Ascending aorta (tissue), 2 donors: ENCODE measurements around the gene C10orf67. TPM values are rescaled to one million over a fixed set of nuclear protein-coding genes. Genes with fewer than 3 reads are reported as not detected.
"Not testable (repeated sequence)": the region's sequence is repeated elsewhere in the genome, so short reads cannot be mapped to it uniquely, and the experiment has no call there.

Experiments used
- DNase-seq, 2 donors: peaks; one replicate each; pipeline ENCODE4 v3.0.0-alpha.2; 2019; ENCODE audit warnings: low spot score in 2 of 2
- H3K27ac ChIP-seq, 2 donors: fragments of 200-600 bp; sonication (generic); one replicate each; pipeline ENCODE4 v1.5.1; 2016 to 2017; ENCODE audit warnings: mild to moderate bottlenecking in 1 of 2
- H3K27me3 ChIP-seq: fragments of 200-600 bp; sonication (generic); one replicate; pipeline ENCODE4 v1.5.1; 2017
- H3K36me3 ChIP-seq, 2 donors: fragments of 200-600 bp; sonication (generic); one replicate each; pipeline ENCODE4 v1.5.1; 2016
- H3K4me1 ChIP-seq, 2 donors: fragments of 200-600 bp; sonication (generic); one replicate each; pipeline ENCODE4 v1.5.1; 2016 to 2017; ENCODE audit warnings: mild to moderate bottlenecking in 1 of 2
- H3K4me3 ChIP-seq, 2 donors: fragments of 200-600 bp; sonication (generic); one replicate each; pipeline ENCODE4 v1.5.1; 2016 to 2017; ENCODE audit warnings: mild to moderate bottlenecking in 1 of 2
- H3K9me3 ChIP-seq, 2 donors: fragments of 200-600 bp; sonication (generic); one replicate each; pipeline ENCODE4 v1.5.1; 2016
- intact Hi-C: fragments of 100-400 bp; cut with DNase I; formaldehyde crosslinking; loops from one replicate; pipeline ENCODE4 v1.15.1; 2023
- total RNA-seq: library from RNA; depleted of rRNA; stranded (reverse); fragments of >200 nt; gene quantifications from one replicate; pipeline ENCODE4 v1.1.0, GENCODE V29; 2016
- TF ChIP-seq, protein P1 (sequence below), 3 experiments: fragments of 200-600 bp in 2 of 3; fragments of 450-650 bp in 1 of 3; sonication (generic) in 2 of 3; IDR thresholded peaks; one replicate each; pipeline ENCODE4 v1.5.1; 2016 to 2019; ENCODE audit warnings: antibody characterized with exemption in 3 of 3, mild to moderate bottlenecking in 1 of 3, moderate library complexity in 1 of 3

Gene C10orf67
- total RNA-seq, 1 donor from 2014 or later = not detected

DNA sequence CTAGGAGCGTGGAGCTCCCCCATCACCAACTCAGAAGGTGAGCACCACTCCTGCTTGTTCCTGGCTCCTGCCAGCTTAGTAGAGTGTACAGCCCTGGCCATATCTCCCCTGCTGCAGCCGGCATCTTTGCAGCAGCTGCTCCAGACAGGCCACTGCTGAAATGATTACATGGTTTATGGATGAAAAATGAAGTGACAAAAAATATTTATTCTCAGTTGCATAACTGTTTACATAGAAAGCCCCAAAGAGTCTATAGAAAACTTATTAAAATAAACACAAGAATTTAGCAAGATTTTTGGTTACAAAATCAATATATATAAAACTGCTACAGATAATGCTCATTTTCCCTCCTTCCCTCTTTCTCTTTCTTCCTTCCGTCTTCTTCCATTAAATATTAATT is 27.2 kb downstream of the C10orf67 start:
- no peak overlapping the region for H3K27ac ChIP-seq
- no peaks in the 10 kb centered on the region for H3K27me3 ChIP-seq
- no peaks in the 10 kb centered on the region for H3K36me3 ChIP-seq
- no peak for DNase-seq
- no peaks in the 10 kb centered on the region for H3K9me3 ChIP-seq
- H3K4me1 ChIP-seq = no peaks in the 10 kb centered on the region
- intact Hi-C loops = no loop called here
- no peak overlapping the region for H3K4me3 ChIP-seq
- TF ChIP-seq, protein P1, sequence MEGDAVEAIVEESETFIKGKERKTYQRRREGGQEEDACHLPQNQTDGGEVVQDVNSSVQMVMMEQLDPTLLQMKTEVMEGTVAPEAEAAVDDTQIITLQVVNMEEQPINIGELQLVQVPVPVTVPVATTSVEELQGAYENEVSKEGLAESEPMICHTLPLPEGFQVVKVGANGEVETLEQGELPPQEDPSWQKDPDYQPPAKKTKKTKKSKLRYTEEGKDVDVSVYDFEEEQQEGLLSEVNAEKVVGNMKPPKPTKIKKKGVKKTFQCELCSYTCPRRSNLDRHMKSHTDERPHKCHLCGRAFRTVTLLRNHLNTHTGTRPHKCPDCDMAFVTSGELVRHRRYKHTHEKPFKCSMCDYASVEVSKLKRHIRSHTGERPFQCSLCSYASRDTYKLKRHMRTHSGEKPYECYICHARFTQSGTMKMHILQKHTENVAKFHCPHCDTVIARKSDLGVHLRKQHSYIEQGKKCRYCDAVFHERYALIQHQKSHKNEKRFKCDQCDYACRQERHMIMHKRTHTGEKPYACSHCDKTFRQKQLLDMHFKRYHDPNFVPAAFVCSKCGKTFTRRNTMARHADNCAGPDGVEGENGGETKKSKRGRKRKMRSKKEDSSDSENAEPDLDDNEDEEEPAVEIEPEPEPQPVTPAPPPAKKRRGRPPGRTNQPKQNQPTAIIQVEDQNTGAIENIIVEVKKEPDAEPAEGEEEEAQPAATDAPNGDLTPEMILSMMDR (IDR thresholded peaks at IDR 0.05) = no peak

DNA sequence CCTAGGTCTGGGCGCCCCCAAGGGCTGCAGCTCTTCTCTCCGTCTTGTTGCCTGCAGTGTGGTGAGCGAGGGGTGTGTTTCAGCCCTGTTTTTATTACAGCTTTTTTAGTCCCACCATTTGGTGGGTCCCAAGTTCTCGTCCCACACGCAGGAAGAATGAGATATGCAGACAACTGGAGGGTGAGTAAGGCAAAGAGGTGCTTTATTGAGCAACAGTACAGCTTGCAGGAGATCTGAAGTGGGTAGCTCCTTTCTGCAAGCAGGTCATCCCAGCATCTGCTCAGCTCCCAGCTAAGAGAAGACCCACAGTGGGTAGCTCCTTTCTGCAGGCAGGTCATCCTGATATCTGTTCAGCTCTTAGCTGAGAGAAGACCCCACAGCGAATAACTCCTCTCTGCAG is 28.2 kb downstream of the C10orf67 start:
- H3K27me3 ChIP-seq = no peaks in the 10 kb centered on the region
- no peaks in the 10 kb centered on the region for H3K4me1 ChIP-seq
- H3K9me3 ChIP-seq = no peaks in the 10 kb centered on the region
- no peak overlapping the region for H3K4me3 ChIP-seq
- H3K27ac ChIP-seq = no peak overlapping the region
- intact Hi-C loops = no loop called here
- no peak for DNase-seq
- TF ChIP-seq, protein P1 (IDR thresholded peaks at IDR 0.05) = no peak
- no peaks in the 10 kb centered on the region for H3K36me3 ChIP-seq

DNA sequence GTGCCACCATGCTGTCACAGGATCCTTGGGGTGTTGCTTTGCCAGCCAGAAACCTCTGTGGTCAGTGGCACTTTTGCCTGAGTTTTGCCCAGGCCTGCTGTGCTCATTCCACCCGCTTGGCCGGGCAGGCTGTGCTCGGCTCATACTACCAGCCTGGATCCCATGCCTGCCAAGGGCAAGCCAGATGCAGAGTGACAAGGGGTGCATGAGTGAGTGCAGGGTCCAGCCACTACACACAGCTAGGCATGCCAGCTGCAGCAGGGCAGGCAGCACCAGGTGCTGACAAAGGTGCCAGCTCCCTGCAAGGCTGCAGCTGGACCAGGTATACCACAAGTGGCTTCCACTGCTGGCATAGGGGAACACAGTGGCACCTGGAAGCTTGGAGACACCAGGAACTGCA is 28.6 kb downstream of the C10orf67 start:
- Histone ChIP-seq H3K36me3 (no peaks in the 10 kb centered on the region), H3K9me3 (no peaks in the 10 kb centered on the region), H3K27me3 (no peaks in the 10 kb centered on the region), H3K4me1 (no peaks in the 10 kb centered on the region), H3K4me3 (no peak overlapping the region), H3K27ac (no peak overlapping the region)
- no peak for DNase-seq
- TF ChIP-seq, protein P1 (IDR thresholded peaks at IDR 0.05) = no peak
- intact Hi-C loops = loop anchor here (1.0 kb wide), 1 partner anchor 210 kb away; no protein-coding TSS in a partner anchor

DNA sequence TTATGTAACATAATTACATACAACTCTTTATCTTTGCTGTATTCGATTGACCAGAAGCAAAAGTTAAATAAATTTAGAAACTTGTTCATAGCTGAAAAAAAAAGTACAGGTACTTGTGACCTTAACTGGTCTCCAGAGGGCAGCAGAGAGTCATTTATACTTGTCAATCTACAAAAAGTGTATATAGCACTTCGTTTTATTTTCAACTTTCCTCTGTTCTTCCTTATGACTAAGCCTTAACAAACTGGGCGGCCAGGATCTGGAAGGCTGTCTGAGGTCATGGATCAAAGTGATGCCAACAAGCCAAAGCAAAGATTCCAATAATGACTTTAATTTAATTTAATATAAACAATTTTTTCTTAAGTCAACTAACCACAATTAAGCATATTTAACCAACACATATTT is 29.8 kb downstream of the C10orf67 start:
- intact Hi-C loops = loop anchor here (1.0 kb wide), 1 partner anchor 211 kb away; no protein-coding TSS in a partner anchor
- Histone ChIP-seq H3K27ac (no peak overlapping the region), H3K4me3 (no peak overlapping the region), H3K9me3 (no peaks in the 10 kb centered on the region), H3K27me3 (no peaks in the 10 kb centered on the region), H3K4me1 (no peaks in the 10 kb centered on the region), H3K36me3 (no peaks in the 10 kb centered on the region)
- no peak for DNase-seq
- TF ChIP-seq, protein P1 (IDR thresholded peaks at IDR 0.05) = peak; percentile 45 to 70 (median 64)

DNA sequence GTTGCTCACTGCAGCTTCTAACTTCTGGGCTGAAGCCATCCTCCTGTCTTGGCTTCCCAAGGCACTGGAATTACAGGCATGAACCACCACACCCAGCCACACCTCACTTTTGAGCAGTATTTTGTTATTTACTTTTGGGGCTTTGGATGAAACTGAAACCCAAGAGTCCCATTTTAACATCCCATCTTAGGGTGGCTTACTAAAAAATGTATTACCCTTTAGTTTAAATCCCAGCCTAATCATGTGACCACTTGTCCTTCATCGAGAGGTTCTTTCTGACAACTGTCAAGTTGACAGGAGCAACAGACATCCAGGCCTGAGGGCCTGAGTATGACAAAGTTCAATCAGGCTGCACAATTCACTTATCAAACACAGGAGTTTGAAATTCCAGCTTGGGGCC is 33.6 kb downstream of the C10orf67 start:
- no peaks in the 10 kb centered on the region for H3K27me3 ChIP-seq
- intact Hi-C loops = no loop called here
- H3K9me3 ChIP-seq = no peaks in the 10 kb centered on the region
- H3K4me3 ChIP-seq = no peak overlapping the region
- DNase-seq = no peak
- TF ChIP-seq, protein P1 (IDR thresholded peaks at IDR 0.05) = no peak
- H3K27ac ChIP-seq = no peak overlapping the region
- H3K4me1 ChIP-seq = no peaks in the 10 kb centered on the region
- H3K36me3 ChIP-seq = no peaks in the 10 kb centered on the region

DNA sequence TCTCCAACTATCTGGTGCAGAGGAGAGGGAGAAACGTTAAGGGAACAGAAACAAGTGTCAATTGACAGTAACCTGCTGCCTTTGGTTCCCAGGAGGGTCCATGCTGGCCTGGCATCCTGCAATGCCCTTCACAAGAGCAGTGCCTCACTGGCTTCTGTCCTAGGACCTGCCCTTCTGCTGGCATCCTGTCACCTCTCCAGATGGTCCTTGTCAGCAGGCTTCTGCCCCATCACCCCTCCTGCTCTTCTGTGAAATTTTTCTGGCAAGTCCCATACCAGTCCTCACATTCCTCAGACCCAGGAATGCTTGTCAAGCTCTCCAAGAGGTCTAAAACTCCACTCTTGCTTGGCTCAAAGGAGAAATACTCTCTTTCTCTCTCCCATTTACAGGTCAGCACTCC is 34.2 kb downstream of the C10orf67 start:
- TF ChIP-seq, protein P1 (IDR thresholded peaks at IDR 0.05) = no peak
- Histone ChIP-seq H3K4me1 (no peaks in the 10 kb centered on the region), H3K36me3 (no peaks in the 10 kb centered on the region), H3K4me3 (no peak overlapping the region), H3K27me3 (no peaks in the 10 kb centered on the region), H3K27ac (no peak overlapping the region), H3K9me3 (no peaks in the 10 kb centered on the region)
- DNase-seq = no peak
- intact Hi-C loops = no loop called here

DNA sequence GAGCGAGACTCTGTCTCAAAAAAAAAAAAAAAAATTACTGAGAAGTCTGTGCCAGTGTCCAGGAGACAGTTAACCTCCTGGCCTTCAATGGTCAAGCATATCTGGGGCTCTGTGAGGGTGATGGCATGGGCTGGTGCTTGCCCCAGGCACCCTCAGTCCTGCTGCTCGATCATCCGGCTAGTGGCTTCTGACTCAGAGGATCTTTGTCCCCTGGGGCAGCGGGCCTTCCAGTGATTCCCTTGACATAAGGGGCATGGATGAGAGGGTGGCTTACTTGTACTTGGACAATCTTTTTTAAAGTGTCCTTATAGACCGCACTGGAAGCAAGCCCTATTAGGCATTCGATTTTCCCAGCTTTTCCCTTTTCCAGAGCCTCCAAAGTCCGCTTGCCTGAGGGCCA is 44.6 kb downstream of the C10orf67 start:
- H3K27me3 ChIP-seq, H3K4me3 ChIP-seq, H3K4me1 ChIP-seq, H3K27ac ChIP-seq, DNase-seq, H3K36me3 ChIP-seq, H3K9me3 ChIP-seq, intact Hi-C loops: not testable (repeated sequence)
